ENCODE measurements around the gene TACC2. TPM values are rescaled to one million over a fixed set of nuclear protein-coding genes. Genes with fewer than 3 reads are reported as not detected.

The TACC2 gene
- total RNA-seq, 2 experiments from 2014 or later: not detected

DNA sequence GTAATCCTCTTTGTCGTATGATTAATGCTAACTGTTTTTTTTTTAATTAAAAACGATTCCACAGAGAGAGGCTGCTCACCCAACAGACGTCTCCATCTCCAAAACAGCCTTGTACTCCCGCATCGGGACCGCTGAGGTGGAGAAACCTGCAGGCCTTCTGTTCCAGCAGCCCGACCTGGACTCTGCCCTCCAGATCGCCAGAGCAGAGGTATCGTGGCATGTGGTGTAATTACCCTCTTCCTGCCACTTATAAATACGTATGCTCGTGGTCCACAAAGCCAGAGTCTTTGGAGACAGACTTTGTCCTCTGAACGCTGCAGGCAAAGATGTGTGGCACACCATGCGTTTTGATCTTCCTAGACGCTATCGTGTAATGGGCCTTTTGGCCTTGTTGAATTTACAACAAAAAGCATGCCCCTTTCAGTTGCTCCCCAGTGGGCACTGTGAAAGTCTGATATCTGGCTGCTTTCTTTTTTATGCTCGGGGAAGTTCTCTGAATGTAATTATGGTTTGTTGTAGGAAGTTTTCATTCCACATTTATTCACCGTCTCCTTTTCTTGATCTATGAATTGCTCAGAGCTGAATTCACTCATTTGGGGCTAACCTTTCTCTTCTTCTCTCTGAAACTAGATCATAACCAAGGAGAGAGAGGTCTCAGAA, 248.5 kb downstream of the TACC2 start:
- peaks cover 0 to 3% of the 10 kb centered on the region in 2 experiments for H3K27me3 ChIP-seq (ENCODE audit: control insufficient read depth in 1 of 2, insufficient read depth in 2 of 2, low read length in 2 of 2)
- CTCF ChIA-PET: no interaction called here
- no peak for DNase-seq
- POLR2A ChIA-PET: no interaction called here
- no peaks in the 10 kb centered on the region for H3K9me3 Mint-ChIP-seq
- ATAC-seq (ENCODE audit: poor library complexity): no peak
- no peak overlapping the region for H3K27ac Mint-ChIP-seq
- peaks cover 7% of the 10 kb centered on the region for H3K27me3 Mint-ChIP-seq
- no peak overlapping the region for H3K27ac ChIP-seq (ENCODE audit: low read depth in 1 of 2, low read length in 2 of 2)
- no peaks in the 10 kb centered on the region for H3K36me3 ChIP-seq (ENCODE audit: insufficient read depth, low read length)
- H3K4me3 Mint-ChIP-seq: no peak overlapping the region
- intact Hi-C loops (cut with DNase I, micrococcal nuclease): no loop called here
- no peaks in the 10 kb centered on the region for H3K4me1 Mint-ChIP-seq (ENCODE audit: low read depth)
- peaks cover 0 to 6% of the 10 kb centered on the region in 2 experiments for H3K9me3 ChIP-seq (ENCODE audit: control insufficient read depth in 1 of 2, insufficient read depth in 1 of 2, low read length in 2 of 2)
- no peak overlapping the region for H3K4me3 ChIP-seq (ENCODE audit: low read length)
- no peaks in the 10 kb centered on the region for H3K4me1 ChIP-seq (ENCODE audit: insufficient read depth, low read length)
- TF ChIP-seq, protein P1, sequence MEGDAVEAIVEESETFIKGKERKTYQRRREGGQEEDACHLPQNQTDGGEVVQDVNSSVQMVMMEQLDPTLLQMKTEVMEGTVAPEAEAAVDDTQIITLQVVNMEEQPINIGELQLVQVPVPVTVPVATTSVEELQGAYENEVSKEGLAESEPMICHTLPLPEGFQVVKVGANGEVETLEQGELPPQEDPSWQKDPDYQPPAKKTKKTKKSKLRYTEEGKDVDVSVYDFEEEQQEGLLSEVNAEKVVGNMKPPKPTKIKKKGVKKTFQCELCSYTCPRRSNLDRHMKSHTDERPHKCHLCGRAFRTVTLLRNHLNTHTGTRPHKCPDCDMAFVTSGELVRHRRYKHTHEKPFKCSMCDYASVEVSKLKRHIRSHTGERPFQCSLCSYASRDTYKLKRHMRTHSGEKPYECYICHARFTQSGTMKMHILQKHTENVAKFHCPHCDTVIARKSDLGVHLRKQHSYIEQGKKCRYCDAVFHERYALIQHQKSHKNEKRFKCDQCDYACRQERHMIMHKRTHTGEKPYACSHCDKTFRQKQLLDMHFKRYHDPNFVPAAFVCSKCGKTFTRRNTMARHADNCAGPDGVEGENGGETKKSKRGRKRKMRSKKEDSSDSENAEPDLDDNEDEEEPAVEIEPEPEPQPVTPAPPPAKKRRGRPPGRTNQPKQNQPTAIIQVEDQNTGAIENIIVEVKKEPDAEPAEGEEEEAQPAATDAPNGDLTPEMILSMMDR (IDR thresholded peaks at IDR 0.05): no peak
- no peaks in the 10 kb centered on the region for H3K36me3 Mint-ChIP-seq (ENCODE audit: low read depth)

- no peak overlapping the region for H3K4me3 Mint-ChIP-seq
- CTCF ChIA-PET: no interaction called here
- intact Hi-C loops (cut with DNase I, micrococcal nuclease): no loop called here
- H3K9me3 Mint-ChIP-seq: no peaks in the 10 kb centered on the region
- Histone ChIP-seq H3K9me3 (ENCODE audit: control insufficient read depth in 1 of 2, insufficient read depth in 1 of 2, low read length in 2 of 2) (no peaks in the 10 kb centered on the region), H3K4me1 (ENCODE audit: insufficient read depth, low read length) (no peaks in the 10 kb centered on the region), H3K27ac (ENCODE audit: low read depth in 1 of 2, low read length in 2 of 2) (no peak overlapping the region), H3K36me3 (ENCODE audit: insufficient read depth, low read length) (no peaks in the 10 kb centered on the region), H3K4me3 (ENCODE audit: low read length) (no peak overlapping the region), H3K27me3 (ENCODE audit: control insufficient read depth in 1 of 2, insufficient read depth in 2 of 2, low read length in 2 of 2) (no peaks in the 10 kb centered on the region)
- no peaks in the 10 kb centered on the region for H3K4me1 Mint-ChIP-seq (ENCODE audit: low read depth)
- no peak for DNase-seq
- H3K36me3 Mint-ChIP-seq (ENCODE audit: low read depth): no peaks in the 10 kb centered on the region
- no peak overlapping the region for H3K27ac Mint-ChIP-seq
- ATAC-seq (ENCODE audit: poor library complexity): no peak
- TF ChIP-seq, protein P1 (IDR thresholded peaks at IDR 0.05): no peak
- POLR2A ChIA-PET: no interaction called here
- H3K27me3 Mint-ChIP-seq: peaks cover 7% of the 10 kb centered on the region
Observed at GRCh38 chr10:122239578-122240257, 250.8 kb downstream of the TACC2 start.

- H3K4me1 Mint-ChIP-seq (ENCODE audit: low read depth): no peaks in the 10 kb centered on the region
- Histone ChIP-seq H3K27ac (ENCODE audit: low read depth in 1 of 2, low read length in 2 of 2) (no peak overlapping the region), H3K4me3 (ENCODE audit: low read length) (no peak overlapping the region), H3K9me3 (ENCODE audit: control insufficient read depth in 1 of 2, insufficient read depth in 1 of 2, low read length in 2 of 2) (no peaks in the 10 kb centered on the region), H3K36me3 (ENCODE audit: insufficient read depth, low read length) (no peaks in the 10 kb centered on the region), H3K27me3 (ENCODE audit: control insufficient read depth in 1 of 2, insufficient read depth in 2 of 2, low read length in 2 of 2) (no peaks in the 10 kb centered on the region), H3K4me1 (ENCODE audit: insufficient read depth, low read length) (no peaks in the 10 kb centered on the region)
- H3K36me3 Mint-ChIP-seq (ENCODE audit: low read depth): no peaks in the 10 kb centered on the region
- H3K4me3 Mint-ChIP-seq: no peak overlapping the region
- ChIA-PET CTCF (no interaction called here), POLR2A (no interaction called here)
- peaks cover 7% of the 10 kb centered on the region for H3K27me3 Mint-ChIP-seq
- intact Hi-C loops (cut with DNase I, micrococcal nuclease): no loop called here
- no peaks in the 10 kb centered on the region for H3K9me3 Mint-ChIP-seq
- DNase-seq (no peak), ATAC-seq (ENCODE audit: poor library complexity) (no peak)
- no peak overlapping the region for H3K27ac Mint-ChIP-seq
- TF ChIP-seq, protein P1 (IDR thresholded peaks at IDR 0.05): no peak
Observed at GRCh38 chr10:122240401-122240800, 251.4 kb downstream of the TACC2 start.
